ENCODE data around the gene TPM2.

Gene TPM2

GRCh38 chr9:35673132-35674024 is 16.3 kb downstream of the TPM2 start, which contains the start of gene CA9:
Gene CA9, plus strand, starts transcription at chr9:35673928. Its CDS starts 32 bp downstream, at chr9:35673960.
- DNase-seq, result no peak

GRCh38 chr9:35669331-35670145 is 20.2 kb downstream of the TPM2 start:
- DNase-seq, result no peak

DNA sequence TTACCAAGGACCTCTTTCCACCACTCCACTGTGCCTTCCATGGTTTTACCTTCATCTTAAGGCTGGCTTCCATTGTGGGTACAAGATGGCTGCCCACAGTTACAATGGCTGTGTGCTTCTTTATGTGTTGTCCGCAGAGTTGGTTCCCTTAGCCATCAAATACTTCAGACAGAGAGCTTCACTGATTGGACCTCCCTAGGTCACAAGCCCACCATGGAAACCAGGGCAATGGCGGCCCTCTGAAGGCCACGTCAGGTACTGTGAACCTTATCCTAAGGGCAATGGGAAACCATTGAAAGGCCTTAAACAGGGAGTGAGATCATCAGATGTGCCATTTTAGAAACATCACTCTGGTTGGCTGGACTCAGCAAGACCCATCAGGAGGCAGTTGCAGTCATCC is 21.8 kb downstream of the TPM2 start:
- DNase-seq, result no peak

DNA sequence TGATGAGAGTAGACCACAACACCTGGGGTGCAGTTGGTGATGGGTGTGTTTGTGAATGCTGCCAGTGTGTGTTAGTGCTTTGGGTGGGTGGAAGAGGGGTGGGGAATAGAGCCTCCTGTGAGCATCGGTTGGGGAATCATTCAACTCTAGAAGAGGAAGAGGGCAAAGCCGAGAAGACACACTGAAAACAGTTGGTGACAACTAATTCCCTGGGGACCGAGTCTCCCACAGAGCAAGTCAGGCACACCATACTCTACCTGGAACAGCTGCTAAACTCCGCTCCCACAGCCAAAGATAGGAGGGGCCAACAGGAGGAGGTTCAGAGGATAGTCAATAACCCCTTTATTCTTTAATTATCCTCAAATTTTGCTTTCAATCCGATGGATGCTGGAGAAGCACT is 23.2 kb downstream of the TPM2 start:
- DNase-seq, result no peak

GRCh38 chr9:35666045-35666444 is 23.7 kb downstream of the TPM2 start:
- DNase-seq, result no peak

DNA sequence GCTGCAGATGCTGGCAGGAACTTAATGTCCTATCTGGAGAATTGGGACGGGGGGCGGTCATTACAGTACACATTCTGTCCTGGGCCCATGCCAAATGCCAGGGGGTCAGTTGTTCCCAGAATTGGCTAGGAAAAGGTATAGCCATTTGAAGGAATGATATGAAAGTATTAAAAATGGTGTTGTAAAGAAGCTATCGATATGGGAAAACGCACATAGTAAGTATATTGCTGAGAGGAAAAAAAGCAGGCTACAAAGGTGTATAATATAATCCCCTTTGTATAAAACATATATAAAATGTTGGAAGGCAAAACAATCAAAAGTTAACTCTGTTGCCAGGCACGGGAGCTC is 24.3 kb downstream of the TPM2 start:
- no peak for DNase-seq

GRCh38 chr9:35664531-35665470 is 24.9 kb downstream of the TPM2 start, which contains the start of gene ARHGEF39:
Gene ARHGEF39, minus strand, starts transcription at chr9:35665195. Its CDS starts 26 bp downstream, at chr9:35665169.
- DNase-seq, result peak; percentile 71

- no peak for DNase-seq
Measured at GRCh38 chr9:35662437-35662836, 27.3 kb downstream of the TPM2 start.

DNA sequence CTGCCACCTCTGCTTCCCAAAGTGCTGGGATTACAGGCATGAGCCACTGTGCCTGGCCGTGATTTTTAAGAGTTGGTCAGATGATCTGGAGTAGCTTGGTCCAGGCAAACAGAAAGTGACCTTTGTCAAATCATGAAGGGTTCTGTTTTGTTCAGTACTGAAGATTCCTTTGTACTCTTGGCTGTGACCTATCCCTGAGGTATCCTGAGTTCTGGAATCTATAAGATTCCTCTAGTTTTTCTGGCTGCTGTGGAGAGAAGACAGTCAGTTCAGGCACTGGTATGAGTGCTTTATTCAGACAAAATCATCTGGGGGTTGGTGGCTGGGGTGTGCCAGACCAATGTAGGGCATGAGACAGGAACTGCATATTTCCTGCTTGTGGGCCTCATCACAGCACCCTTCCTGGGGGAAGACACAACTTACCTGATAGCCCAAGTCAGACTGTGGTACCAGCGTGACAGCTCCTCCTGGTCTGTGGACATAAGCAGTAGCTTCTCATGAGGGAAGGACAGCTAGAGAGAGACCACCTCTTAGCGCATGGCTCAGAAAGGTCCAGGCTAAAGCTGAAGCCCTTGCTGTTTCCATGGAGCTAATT is 27.9 kb downstream of the TPM2 start:
- no peak for DNase-seq

DNA sequence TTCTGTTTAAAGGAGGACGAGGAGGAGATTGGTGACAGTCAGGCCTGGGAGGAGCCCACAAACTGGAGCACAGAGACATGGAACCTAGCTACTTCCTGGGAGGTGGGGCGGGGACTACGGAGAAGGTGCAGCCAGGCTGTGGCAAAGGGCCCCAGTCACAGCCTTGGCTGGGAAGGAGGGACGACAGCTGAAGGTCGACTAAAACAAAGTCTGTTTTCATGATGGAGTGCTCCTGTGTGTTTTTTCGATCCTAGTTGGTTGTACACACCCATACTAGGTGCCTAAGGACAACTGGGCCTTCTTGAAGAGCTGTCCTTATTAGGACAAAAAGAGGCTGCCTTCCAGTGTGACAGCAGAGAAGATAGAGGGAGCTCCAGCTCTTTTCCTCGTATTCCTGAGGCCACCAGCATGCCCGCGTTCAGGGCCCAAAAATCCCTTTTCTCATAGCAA is 28.7 kb downstream of the TPM2 start:
- DNase-seq, result no peak

DNA sequence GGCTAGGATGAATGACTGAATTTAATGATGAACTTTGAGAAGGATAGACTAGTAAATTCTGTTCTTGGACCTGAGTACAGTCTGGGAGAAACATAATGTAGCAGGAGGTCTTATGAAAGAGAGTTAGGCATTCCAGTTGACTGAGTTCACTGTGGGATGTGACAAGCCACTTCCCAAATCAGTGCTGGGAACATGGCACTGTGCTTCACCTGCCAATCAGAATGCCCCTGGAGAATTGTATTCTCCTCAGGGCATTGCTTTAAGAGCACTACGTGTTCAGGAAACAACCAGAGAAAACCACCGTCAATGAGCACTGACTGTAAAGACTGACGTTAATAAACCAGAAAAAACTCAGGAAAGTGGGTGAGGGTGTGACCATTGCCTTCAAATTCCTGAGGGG is 30.4 kb downstream of the TPM2 start:
- DNase-seq, result no peak

DNA sequence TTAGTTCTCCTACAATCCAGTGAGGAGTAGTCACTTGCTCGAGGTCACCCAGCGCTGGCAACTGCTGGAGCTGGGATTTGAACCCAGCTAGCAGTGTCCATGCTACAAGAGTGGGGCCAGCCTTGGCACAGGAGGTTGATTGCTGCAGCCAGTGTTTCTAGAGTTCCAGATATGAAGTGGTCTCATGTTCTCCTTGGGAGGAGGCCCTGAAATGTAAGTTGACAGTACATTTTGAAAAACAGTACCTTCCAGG is 30.8 kb downstream of the TPM2 start:
- no peak for DNase-seq

- DNase-seq, result peak; percentile 82
Measured at GRCh38 chr9:35658137-35658967, 31.4 kb downstream of the TPM2 start, which contains the start of gene CCDC107. Gene CCDC107, plus strand, starts transcription at chr9:35658292. Its CDS starts 88 bp downstream, at chr9:35658380.

DNA sequence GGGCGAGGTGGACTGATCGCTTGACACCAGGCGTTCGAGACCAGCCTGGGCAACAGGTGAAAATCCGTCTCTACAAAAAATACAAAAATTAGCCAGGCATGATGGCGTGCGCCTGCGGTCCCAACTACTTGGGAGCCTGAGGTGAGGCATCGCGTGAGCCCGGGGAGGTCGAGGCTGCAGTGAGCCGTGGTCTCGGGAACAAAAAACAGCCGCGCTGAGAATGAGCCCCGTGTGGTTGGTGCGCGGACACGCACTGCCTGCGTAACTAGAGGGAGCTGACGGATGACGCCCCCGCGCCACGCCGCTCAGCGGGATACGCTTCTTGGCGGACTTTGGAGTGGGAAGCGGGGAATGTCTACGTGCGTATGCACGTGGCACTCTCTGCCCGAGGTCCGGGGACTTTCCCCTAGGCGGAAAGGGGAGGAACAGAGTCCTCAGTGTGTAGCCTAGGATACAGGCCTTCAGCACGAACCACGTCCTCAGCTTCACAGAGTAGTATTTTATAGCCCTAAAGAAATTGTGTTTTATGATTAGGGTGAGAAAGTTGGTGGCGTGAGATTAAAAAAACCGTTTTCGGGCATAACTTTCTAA is 32.1 kb downstream of the TPM2 start, which contains the start of gene RMRP:
Gene RMRP, minus strand, starts transcription at position 474 of the 591 bp plus-strand sequence.
- peak; percentile 91 for DNase-seq

GRCh38 chr9:35656831-35657545 is 32.7 kb downstream of the TPM2 start:
- DNase-seq, result no peak

GRCh38 chr9:35656348-35656747 is 33.4 kb downstream of the TPM2 start:
- DNase-seq, result no peak

DNA sequence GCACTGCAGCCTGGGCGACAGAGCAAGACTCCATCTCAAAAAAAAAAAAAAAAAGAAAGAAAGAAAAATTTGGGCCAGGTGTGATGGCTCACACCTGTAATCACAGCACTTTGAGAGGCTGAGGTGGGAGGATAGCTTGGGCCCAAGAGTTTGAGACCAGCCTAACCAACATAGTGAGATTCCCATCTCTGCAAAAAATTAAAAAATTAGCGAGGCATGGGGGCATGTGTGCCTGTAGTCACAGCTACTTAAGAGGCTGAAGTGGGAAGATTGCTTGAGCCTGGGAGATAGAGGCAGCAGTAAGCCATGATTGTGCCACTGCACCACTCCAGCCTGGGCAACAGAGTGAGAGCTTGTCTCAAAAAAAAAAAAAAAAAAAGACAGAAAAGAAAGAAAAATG is 36.1 kb downstream of the TPM2 start:
- DNase-seq, result no peak

GRCh38 chr9:35652829-35653209 is 36.9 kb downstream of the TPM2 start:
- no peak for DNase-seq

- no peak for DNase-seq
Measured at GRCh38 chr9:35651956-35652828, 37.5 kb downstream of the TPM2 start.

Data from NK-92 treated with Interleukin-12 subunit alpha and Interleukin-12 subunit beta, amount 100 ng/mL, for 24 hours (cell line).